Renal cortical epithelial cell (primary cell): ENCODE measurements around the gene STK24. TPM values are rescaled to one million over a fixed set of nuclear protein-coding genes. Genes with fewer than 3 reads are reported as not detected.
"Not testable (repeated sequence)": the region's sequence is repeated elsewhere in the genome, so short reads cannot be mapped to it uniquely, and the experiment has no call there.

Source experiments
- DNase-seq: peaks from one replicate; pipeline ENCODE4 v3.0.0-alpha.2; 2011; ENCODE audit warnings: low read depth
- total RNA-seq: library from RNA; depleted of rRNA; stranded (reverse); fragments of >200 nt; gene quantifications from 2 replicates; pipeline ENCODE4 v1.2.3, GENCODE V29; 2014

STK24 gene
- total RNA-seq, 1 donor from 2014 or later = 82.0 TPM

- DNase-seq = no peak
Observed at GRCh38 chr13:98436233-98436910, 140.5 kb downstream of the STK24 start.

GRCh38 chr13:98435376-98435775 lies 141.5 kb downstream of the STK24 start:
- DNase-seq = no peak

- no peak for DNase-seq
Observed at GRCh38 chr13:98434060-98434459, 142.8 kb downstream of the STK24 start.

GRCh38 chr13:98433654-98434053 lies 143.3 kb downstream of the STK24 start:
- DNase-seq = no peak

GRCh38 chr13:98432638-98433037 lies 144.3 kb downstream of the STK24 start:
- DNase-seq = no peak

GRCh38 chr13:98429977-98430736 lies 146.8 kb downstream of the STK24 start:
- DNase-seq = no peak

GRCh38 chr13:98429531-98429930 lies 147.4 kb downstream of the STK24 start:
- no peak for DNase-seq

- no peak for DNase-seq
Observed at GRCh38 chr13:98429081-98429480, 147.8 kb downstream of the STK24 start.

- DNase-seq = no peak
Observed at GRCh38 chr13:98428256-98428966, 148.5 kb downstream of the STK24 start.

GRCh38 chr13:98427331-98427995 lies 149.4 kb downstream of the STK24 start:
- DNase-seq = no peak

GRCh38 chr13:98423417-98423816 lies 153.5 kb downstream of the STK24 start:
- DNase-seq = no peak

GRCh38 chr13:98422046-98422445 lies 154.9 kb downstream of the STK24 start:
- DNase-seq = no peak

- DNase-seq = peak; percentile 7
Observed at GRCh38 chr13:98420554-98421175, 156.2 kb downstream of the STK24 start.

GRCh38 chr13:98419786-98420553 lies 156.9 kb downstream of the STK24 start:
- DNase-seq = no peak

GRCh38 chr13:98416408-98416807 lies 160.5 kb downstream of the STK24 start:
- DNase-seq = peak; percentile 49

- no peak for DNase-seq
Observed at GRCh38 chr13:98415326-98416070, 161.4 kb downstream of the STK24 start.

- DNase-seq = no peak
Observed at GRCh38 chr13:98413796-98414195, 163.1 kb downstream of the STK24 start.

GRCh38 chr13:98413278-98413677 lies 163.6 kb downstream of the STK24 start:
- not testable (repeated sequence) for DNase-seq

GRCh38 chr13:98411617-98412265 lies 165.2 kb downstream of the STK24 start:
- no peak for DNase-seq

- DNase-seq = no peak
Observed at GRCh38 chr13:98411013-98411412, 165.9 kb downstream of the STK24 start.
